Measurements from ENCODE around the gene DTX3.
"Not testable (repeated sequence)": the region's sequence is repeated elsewhere in the genome, so short reads cannot be mapped to it uniquely, and the experiment has no call there.

GRCh38 chr12:57656408-57656807 lies 51.8 kb downstream of the DTX3 start:
- TF ChIP-seq POLR2A (IDR thresholded peaks at IDR 0.05): not testable (repeated sequence)
- TF ChIP-seq, protein P1, sequence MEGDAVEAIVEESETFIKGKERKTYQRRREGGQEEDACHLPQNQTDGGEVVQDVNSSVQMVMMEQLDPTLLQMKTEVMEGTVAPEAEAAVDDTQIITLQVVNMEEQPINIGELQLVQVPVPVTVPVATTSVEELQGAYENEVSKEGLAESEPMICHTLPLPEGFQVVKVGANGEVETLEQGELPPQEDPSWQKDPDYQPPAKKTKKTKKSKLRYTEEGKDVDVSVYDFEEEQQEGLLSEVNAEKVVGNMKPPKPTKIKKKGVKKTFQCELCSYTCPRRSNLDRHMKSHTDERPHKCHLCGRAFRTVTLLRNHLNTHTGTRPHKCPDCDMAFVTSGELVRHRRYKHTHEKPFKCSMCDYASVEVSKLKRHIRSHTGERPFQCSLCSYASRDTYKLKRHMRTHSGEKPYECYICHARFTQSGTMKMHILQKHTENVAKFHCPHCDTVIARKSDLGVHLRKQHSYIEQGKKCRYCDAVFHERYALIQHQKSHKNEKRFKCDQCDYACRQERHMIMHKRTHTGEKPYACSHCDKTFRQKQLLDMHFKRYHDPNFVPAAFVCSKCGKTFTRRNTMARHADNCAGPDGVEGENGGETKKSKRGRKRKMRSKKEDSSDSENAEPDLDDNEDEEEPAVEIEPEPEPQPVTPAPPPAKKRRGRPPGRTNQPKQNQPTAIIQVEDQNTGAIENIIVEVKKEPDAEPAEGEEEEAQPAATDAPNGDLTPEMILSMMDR (IDR thresholded peaks at IDR 0.05): not testable (repeated sequence)

Measured in adrenal gland (tissue), 5 donors.